ENCODE measurements around the gene MBD5.

GRCh38 chr2:148552675-148553331 lies 531.9 kb downstream of the MBD5 start:
- no peak for TF ChIP-seq POLR2AphosphoS5 (IDR thresholded peaks at IDR 0.05)
- TF ChIP-seq CTCF (IDR thresholded peaks at IDR 0.05) = no peak
- no peak for TF ChIP-seq EP300 (IDR thresholded peaks at IDR 0.05)
- TF ChIP-seq POLR2A (IDR thresholded peaks at IDR 0.05) = no peak
